Esophagus squamous epithelium (tissue), 5 donors: Measurements from ENCODE around the gene GPR176. TPM values are rescaled to one million over a fixed set of nuclear protein-coding genes. Genes with fewer than 3 reads are reported as not detected.

Source experiments
- DNase-seq: peaks from one replicate; lab custom pipeline; 2025; lab: John Stamatoyannopoulos, UW
- H3K27ac ChIP-seq, 4 donors: fragments of 200-600 bp; sonication (generic); one replicate each; pipeline ENCODE4 v1.5.1; 2016 to 2019; ENCODE audit warnings: mild to moderate bottlenecking in 1 of 4
- H3K27me3 ChIP-seq, 4 donors: fragments of 200-600 bp; sonication (generic); 1 replicate in 3 of 4; 2 replicates in 1 of 4; pipeline versions ENCODE4 v1.5.1 to v1.6.0; 2017 to 2021; ENCODE audit warnings: antibody characterized with exemption in 1 of 4
- H3K36me3 ChIP-seq, 3 donors: fragments of 200-600 bp; sonication (generic); one replicate each; pipeline ENCODE4 v1.5.1; 2016 to 2019
- H3K4me1 ChIP-seq, 3 donors: fragments of 200-600 bp; sonication (generic); one replicate each; pipeline ENCODE4 v1.5.1; 2017 to 2019
- H3K4me3 ChIP-seq, 4 donors: fragments of 200-600 bp; sonication (generic); 1 replicate in 3 of 4; 2 replicates in 1 of 4; pipeline ENCODE4 v1.5.1; 2016 to 2019; ENCODE audit warnings: mild to moderate bottlenecking in 2 of 4, moderate library complexity in 1 of 4
- H3K9me3 ChIP-seq, 3 donors: fragments of 200-600 bp; sonication (generic); one replicate each; pipeline ENCODE4 v1.5.1; 2016 to 2019
- POLR2A ChIP-seq, 4 donors: fragments of 450-650 bp; IDR thresholded peaks; one replicate each; pipeline ENCODE4 v1.6.1; 2017; ENCODE audit warnings: antibody characterized with exemption in 4 of 4, mild to moderate bottlenecking in 4 of 4, moderate library complexity in 3 of 4
- WGBS, 2 donors: methylation state at CpG; one replicate each; pipeline ENCODE4 v1.1.5; 2018; 5-methylcytosine and 5-hydroxymethylcytosine counted together
- intact Hi-C: fragments of 100-400 bp; cut with DNase I; formaldehyde crosslinking; loops from one replicate; pipeline ENCODE4 v1.15.0; 2022
- total RNA-seq, 4 donors: library from RNA; depleted of rRNA; stranded (reverse); fragments of >200 nt; gene quantifications; one replicate each; pipeline ENCODE4 v1.1.0, GENCODE V29; 2016
- TF ChIP-seq, protein P1 (sequence below), 6 experiments: fragments of 450-650 bp in 4 of 6; fragments of 200-600 bp in 2 of 6; sonication (generic) in 2 of 6; IDR thresholded peaks; one replicate each; pipeline ENCODE4 v1.5.1; 2016 to 2019; ENCODE audit warnings: antibody characterized with exemption in 6 of 6, mild to moderate bottlenecking in 4 of 6, moderate library complexity in 4 of 6
- donor health status: DM: yes; HTN: yes; CAD: no.

GPR176 gene
- total RNA-seq, 4 donors from 2014 or later = 1.1 to 5.0 (median 4.0) TPM; not detected in 1

DNA sequence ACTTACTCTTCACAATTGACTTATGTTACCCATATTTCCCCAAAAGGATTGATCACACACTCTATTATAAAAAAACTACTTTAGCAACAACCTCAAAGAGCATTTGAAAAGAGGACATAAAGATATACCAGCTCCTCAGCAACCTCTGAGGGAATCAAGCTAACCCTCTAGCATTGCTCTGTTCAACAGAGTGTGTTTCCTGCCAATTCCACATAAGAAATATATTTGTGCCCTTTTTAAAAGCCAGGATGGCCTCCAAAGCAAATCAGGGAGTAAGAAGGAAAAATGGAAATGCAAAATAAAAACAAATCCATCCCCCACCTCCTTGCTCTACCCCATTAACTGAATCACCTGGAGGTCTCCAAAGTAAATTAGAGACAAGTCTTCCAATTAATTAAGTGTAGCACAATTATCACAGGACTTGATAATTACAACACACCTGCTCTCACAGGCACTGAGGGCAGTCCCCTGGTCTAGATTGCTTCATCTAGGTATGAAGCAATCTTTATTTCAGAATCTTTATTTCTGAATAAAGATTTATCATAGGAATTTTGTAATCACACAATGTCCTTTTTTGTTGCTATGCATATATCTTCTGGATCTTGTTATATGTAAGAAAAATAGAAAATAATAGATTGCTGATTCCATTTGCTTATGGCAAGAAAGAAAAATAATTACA lies 34.8 kb downstream of the GPR176 start:
- H3K27me3 ChIP-seq = no peaks in the 10 kb centered on the region
- TF ChIP-seq POLR2A (IDR thresholded peaks at IDR 0.05) = no peak
- TF ChIP-seq, protein P1, sequence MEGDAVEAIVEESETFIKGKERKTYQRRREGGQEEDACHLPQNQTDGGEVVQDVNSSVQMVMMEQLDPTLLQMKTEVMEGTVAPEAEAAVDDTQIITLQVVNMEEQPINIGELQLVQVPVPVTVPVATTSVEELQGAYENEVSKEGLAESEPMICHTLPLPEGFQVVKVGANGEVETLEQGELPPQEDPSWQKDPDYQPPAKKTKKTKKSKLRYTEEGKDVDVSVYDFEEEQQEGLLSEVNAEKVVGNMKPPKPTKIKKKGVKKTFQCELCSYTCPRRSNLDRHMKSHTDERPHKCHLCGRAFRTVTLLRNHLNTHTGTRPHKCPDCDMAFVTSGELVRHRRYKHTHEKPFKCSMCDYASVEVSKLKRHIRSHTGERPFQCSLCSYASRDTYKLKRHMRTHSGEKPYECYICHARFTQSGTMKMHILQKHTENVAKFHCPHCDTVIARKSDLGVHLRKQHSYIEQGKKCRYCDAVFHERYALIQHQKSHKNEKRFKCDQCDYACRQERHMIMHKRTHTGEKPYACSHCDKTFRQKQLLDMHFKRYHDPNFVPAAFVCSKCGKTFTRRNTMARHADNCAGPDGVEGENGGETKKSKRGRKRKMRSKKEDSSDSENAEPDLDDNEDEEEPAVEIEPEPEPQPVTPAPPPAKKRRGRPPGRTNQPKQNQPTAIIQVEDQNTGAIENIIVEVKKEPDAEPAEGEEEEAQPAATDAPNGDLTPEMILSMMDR (IDR thresholded peaks at IDR 0.05) = no peak
- intact Hi-C loops = no loop called here
- no peak for DNase-seq
- no peaks in the 10 kb centered on the region for H3K36me3 ChIP-seq
- H3K4me3 ChIP-seq = no peak overlapping the region
- H3K27ac ChIP-seq = no peak overlapping the region
- no peaks in the 10 kb centered on the region for H3K9me3 ChIP-seq
- no peaks in the 10 kb centered on the region for H3K4me1 ChIP-seq

DNA sequence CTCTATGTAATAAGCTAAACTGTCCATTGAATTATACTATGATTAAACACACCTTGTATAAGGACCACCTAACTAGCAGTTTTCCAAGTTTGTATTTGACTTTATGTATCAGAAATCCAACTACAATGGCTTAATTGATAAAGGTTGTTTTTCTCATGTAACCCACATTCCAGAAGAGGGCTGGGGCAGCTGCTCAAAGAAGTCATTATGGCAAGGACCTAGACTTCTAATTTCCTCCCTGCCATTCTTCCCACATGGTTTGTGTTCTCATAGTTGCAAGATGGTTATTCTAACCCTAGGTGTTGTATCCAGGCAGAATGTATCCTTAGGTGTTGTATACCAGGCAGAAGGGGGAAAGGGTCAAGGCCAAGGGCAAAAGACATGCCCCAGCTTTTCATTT lies 35.7 kb downstream of the GPR176 start:
- Histone ChIP-seq H3K4me1 (no peaks in the 10 kb centered on the region), H3K27ac (no peak overlapping the region), H3K9me3 (no peaks in the 10 kb centered on the region), H3K36me3 (no peaks in the 10 kb centered on the region), H3K27me3 (no peaks in the 10 kb centered on the region), H3K4me3 (no peak overlapping the region)
- TF ChIP-seq, protein P1 (IDR thresholded peaks at IDR 0.05) = no peak
- TF ChIP-seq POLR2A (IDR thresholded peaks at IDR 0.05) = no peak
- intact Hi-C loops = no loop called here
- no peak for DNase-seq

DNA sequence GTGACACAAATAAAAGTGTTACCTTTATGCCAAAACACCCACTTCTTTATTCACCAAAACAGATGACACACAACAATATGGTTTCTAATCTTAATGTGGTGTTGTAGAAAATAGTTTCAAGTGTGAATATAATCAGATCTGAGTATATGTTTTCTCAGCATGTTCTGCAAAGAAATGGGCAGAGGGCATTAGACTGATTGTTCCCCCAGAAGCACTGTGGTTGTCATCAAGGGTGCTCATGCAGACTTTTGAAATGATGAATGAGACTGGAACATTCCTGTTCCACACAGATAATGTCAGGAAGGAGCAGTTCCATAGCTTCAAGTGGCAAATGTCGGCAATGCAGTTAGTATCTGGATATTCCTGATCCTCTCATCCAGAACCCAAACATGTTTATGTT lies 37.5 kb downstream of the GPR176 start:
- H3K27me3 ChIP-seq = no peaks in the 10 kb centered on the region
- no peak for DNase-seq
- no peak overlapping the region for H3K27ac ChIP-seq
- no peaks in the 10 kb centered on the region for H3K36me3 ChIP-seq
- intact Hi-C loops = no loop called here
- H3K9me3 ChIP-seq = no peaks in the 10 kb centered on the region
- no peak overlapping the region for H3K4me3 ChIP-seq
- no peak for TF ChIP-seq POLR2A (IDR thresholded peaks at IDR 0.05)
- TF ChIP-seq, protein P1 (IDR thresholded peaks at IDR 0.05) = no peak
- WGBS, 2 donors = 83 to 87% methylated on average over 1 of the region's 1 CpG
- no peaks in the 10 kb centered on the region for H3K4me1 ChIP-seq

DNA sequence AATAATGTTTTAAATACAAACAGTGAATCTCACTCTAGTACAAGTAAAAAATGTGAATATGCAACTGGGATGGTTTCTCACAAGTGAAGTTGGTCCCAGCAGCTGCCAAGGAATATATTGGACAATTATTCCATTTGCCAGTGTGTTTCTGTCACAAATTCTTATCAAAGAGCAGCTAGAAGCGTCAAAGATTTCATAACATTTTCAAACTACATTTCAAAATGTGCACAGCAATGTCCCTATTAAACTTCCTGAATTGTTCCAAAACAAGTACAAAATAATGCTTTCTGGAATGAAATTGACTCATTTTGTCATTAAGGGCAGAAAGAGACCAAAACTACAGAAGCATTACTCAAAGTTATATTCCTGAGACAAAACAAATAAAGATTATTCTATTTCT lies 38.3 kb downstream of the GPR176 start:
- H3K4me3 ChIP-seq = no peak overlapping the region
- intact Hi-C loops = no loop called here
- WGBS, 2 donors = 60 to 67% methylated on average over 1 of the region's 1 CpG

DNA sequence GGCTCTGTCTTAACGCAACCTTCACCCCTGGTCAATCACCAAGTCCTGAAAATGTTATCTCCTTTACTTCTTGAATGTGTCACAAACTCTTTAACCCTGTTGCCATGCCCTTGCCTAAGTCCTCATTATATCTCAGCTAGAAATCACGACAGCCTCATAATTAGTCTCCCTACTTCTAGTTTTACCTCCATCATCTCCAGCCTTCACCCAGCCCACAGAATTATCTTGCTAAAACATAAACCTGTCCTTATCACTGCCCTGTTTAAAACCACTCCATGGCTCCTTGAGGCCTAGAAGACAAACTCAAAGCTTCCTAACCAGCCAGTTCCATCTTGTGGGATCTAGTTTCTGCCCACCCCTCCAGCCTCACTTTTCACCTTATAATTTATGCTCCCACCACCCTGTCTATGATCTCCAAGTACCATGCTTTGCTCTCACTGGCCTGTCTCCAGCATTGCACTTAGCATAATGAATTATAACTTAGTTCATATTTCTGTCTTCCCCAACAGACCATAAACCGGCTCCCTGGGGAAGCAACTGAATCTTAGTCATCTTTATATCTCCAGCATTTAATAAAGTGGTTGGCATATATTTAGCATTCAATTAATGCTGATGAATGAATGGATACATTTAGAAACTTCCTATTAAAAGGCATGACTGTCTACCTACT lies 39.2 kb downstream of the GPR176 start:
- DNase-seq = no peak
- H3K27me3 ChIP-seq = no peaks in the 10 kb centered on the region
- intact Hi-C loops = no loop called here

More for the DNA sequence above, 38.3 kb downstream of the GPR176 start:
- H3K27ac ChIP-seq = no peak overlapping the region
- no peak for DNase-seq
- H3K27me3 ChIP-seq = no peaks in the 10 kb centered on the region
- H3K36me3 ChIP-seq = no peaks in the 10 kb centered on the region
- no peak for TF ChIP-seq POLR2A (IDR thresholded peaks at IDR 0.05)
- TF ChIP-seq, protein P1 (IDR thresholded peaks at IDR 0.05) = no peak
- H3K4me1 ChIP-seq = no peaks in the 10 kb centered on the region
- H3K9me3 ChIP-seq = no peaks in the 10 kb centered on the region

More for the DNA sequence above, 39.2 kb downstream of the GPR176 start:
- H3K4me1 ChIP-seq = no peaks in the 10 kb centered on the region
- WGBS, 2 donors = 89 to 91% methylated on average over 3 of the region's 3 CpGs
- no peak overlapping the region for H3K27ac ChIP-seq
- TF ChIP-seq, protein P1 (IDR thresholded peaks at IDR 0.05) = no peak
- TF ChIP-seq POLR2A (IDR thresholded peaks at IDR 0.05) = no peak
- no peak overlapping the region for H3K4me3 ChIP-seq
- H3K9me3 ChIP-seq = no peaks in the 10 kb centered on the region
- no peaks in the 10 kb centered on the region for H3K36me3 ChIP-seq
